Esophagus squamous epithelium (tissue), 4 donors: ENCODE measurements around the gene ZNF516.

Experiments used
- CTCF ChIP-seq, 6 experiments: fragments of 450-650 bp in 4 of 6; fragments of 200-600 bp in 2 of 6; sonication (generic) in 2 of 6; IDR thresholded peaks; one replicate each; pipeline ENCODE4 v1.5.1; 2016 to 2019; ENCODE audit warnings: antibody characterized with exemption in 6 of 6, mild to moderate bottlenecking in 4 of 6, moderate library complexity in 4 of 6
- POLR2A ChIP-seq, 4 donors: fragments of 450-650 bp; IDR thresholded peaks; one replicate each; pipeline ENCODE4 v1.6.1; 2017; ENCODE audit warnings: antibody characterized with exemption in 4 of 4, mild to moderate bottlenecking in 4 of 4, moderate library complexity in 3 of 4

DNA sequence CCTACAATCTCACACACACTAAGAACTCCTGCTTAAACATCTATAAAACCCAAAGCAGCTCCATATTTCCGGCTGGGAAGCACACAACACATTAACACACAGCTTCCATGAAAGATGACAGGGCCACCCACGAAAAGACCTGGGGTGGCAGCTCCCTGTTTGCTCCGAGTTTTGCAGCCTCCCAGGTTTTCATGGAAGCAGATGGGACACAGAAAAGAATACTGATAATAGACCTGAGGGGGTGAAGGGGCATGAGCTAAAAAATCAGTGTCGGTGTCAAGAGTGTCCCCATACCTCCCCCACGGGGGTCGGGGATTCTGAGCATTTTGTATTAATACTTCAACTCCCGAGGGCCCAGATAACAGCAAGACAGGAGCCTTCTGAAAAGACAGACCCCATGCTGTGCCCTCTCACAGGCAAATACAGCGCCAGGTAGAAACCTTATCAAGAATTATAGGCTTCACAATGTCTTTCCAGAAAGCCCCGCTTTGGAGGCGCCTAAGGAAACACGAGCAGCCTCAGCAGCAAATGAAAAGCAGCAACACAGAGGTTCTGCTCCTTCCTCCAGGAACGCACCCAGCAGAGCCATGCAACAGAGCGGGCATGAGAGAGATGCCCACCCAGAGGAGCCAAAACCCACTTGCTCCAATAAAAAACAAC is 50.5 kb downstream of the ZNF516 start:
- TF ChIP-seq POLR2A (IDR thresholded peaks at IDR 0.05) (no peak), CTCF (IDR thresholded peaks at IDR 0.05) (no peak)
